Kidney (tissue), 14 donors: ENCODE measurements around the gene TLK2. TPM values are rescaled to one million over a fixed set of nuclear protein-coding genes. Genes with fewer than 3 reads are reported as not detected.

Experiments used
- DNase-seq, 5 donors: peaks; one replicate each; pipeline ENCODE4 v3.0.0-alpha.2; 2013 to 2020
- FAIRE-seq: peaks from 2 replicates; lab custom pipeline; 2012; peaks lifted over from hg19 to GRCh38; lab: Jason Lieb, UNC
- H3K27ac ChIP-seq, 2 donors: one replicate each; pipeline ENCODE4 v1.7.0; 2013; ENCODE audit warnings: low read depth in 2 of 2, low read length in 2 of 2, inconsistent platforms in 1 of 2
- H3K27me3 ChIP-seq: one replicate; pipeline ENCODE4 v1.7.1; 2013; ENCODE audit warnings: low read length, inconsistent platforms; ENCODE audit not compliant: control insufficient read depth, insufficient read depth
- H3K36me3 ChIP-seq, 3 donors: one replicate each; pipeline versions ENCODE4 v1.7.0 to v1.7.1; 2013; ENCODE audit warnings: low read length in 3 of 3, control low read depth in 1 of 3, inconsistent platforms in 1 of 3; ENCODE audit not compliant: insufficient read depth in 3 of 3, control insufficient read depth in 2 of 3
- H3K4me1 ChIP-seq, 3 donors: one replicate each; pipeline versions ENCODE4 v1.7.0 to v1.7.1; 2013; ENCODE audit warnings: low read length in 3 of 3, inconsistent platforms in 1 of 3, low read depth in 1 of 3; ENCODE audit not compliant: control insufficient read depth in 2 of 3, insufficient read depth in 2 of 3
- H3K4me3 ChIP-seq, 3 donors: one replicate each; pipeline versions ENCODE4 v1.7.0 to v1.8.1; 2013; ENCODE audit warnings: low read length in 3 of 3, control low read depth in 1 of 3, inconsistent platforms in 1 of 3
- H3K9ac ChIP-seq, 3 donors: one replicate each; pipeline versions ENCODE4 v1.7.0 to v1.7.1; 2013; ENCODE audit warnings: low read length in 3 of 3, control low read depth in 1 of 3, inconsistent platforms in 1 of 3
- H3K9me3 ChIP-seq, 3 donors: one replicate each; pipeline versions ENCODE4 v1.7.0 to v1.7.1; 2013; ENCODE audit warnings: low read length in 3 of 3, control low read depth in 1 of 3, inconsistent platforms in 1 of 3; ENCODE audit not compliant: control insufficient read depth in 2 of 3, insufficient read depth in 1 of 3
- CTCF ChIP-seq: IDR thresholded peaks from 3 replicates; pipeline ENCODE4 v1.5.1; 2012; ENCODE audit warnings: mild to moderate bottlenecking, moderate library complexity, borderline replicate concordance; ENCODE audit not compliant: insufficient read depth; ENCODE audit errors: extremely low read depth
- intact Hi-C: fragments of 100-400 bp; cut with DNase I; formaldehyde crosslinking; loops from one replicate; pipeline ENCODE4 v1.11.1; 2022
- polyA plus RNA-seq: library from polyadenylated mRNA; stranded (reverse); fragments of 350-450 nt; fragmentation: Illumina TruSeq; extraction: RNeasy Lipid Tissue Mini Kit (QIAGEN cat#74804); gene quantifications from one replicate; pipeline ENCODE4 v1.2.3, GENCODE V29; 2014; ENCODE audit warnings: low read depth, low replicate concordance; ENCODE audit not compliant: insufficient read depth
- total RNA-seq: library from RNA; stranded (reverse); fragmentation: NEBNext Ultra II Directional; extraction: Animal tissue kit (Norgen Biotek cat#: 25700); gene quantifications from one replicate; pipeline ENCODE4 v1.2.1, GENCODE V29; 2021
- donor health status: control.
- donor health status: control.
- donor health status: control.
- donor health status: control.
- donor health status: control.
- donor health status: DM: yes; HTN: yes; CAD: no.
- donor health status: Normal renal cell carcinoma (clear cell type).

TLK2 gene
- total and polyA plus RNA-seq, 2 donors from 2014 or later, result 15.6 to 43.0 TPM

- Histone ChIP-seq H3K27me3 (no peaks in the 10 kb centered on the region), H3K4me3 (no peak overlapping the region), H3K4me1 (no peaks in the 10 kb centered on the region), H3K36me3 (peaks cover 0 to 5% (median 0%) of the 10 kb centered on the region in 3 donors), H3K9me3 (no peaks in the 10 kb centered on the region), H3K9ac (no peak overlapping the region), H3K27ac (no peak overlapping the region)
- FAIRE-seq (no peak), DNase-seq (no peak)
- intact Hi-C loops, result no loop called here
- TF ChIP-seq CTCF, result no peak
Observed at GRCh38 chr17:62617894-62618472, 139.4 kb downstream of the TLK2 start.

DNA sequence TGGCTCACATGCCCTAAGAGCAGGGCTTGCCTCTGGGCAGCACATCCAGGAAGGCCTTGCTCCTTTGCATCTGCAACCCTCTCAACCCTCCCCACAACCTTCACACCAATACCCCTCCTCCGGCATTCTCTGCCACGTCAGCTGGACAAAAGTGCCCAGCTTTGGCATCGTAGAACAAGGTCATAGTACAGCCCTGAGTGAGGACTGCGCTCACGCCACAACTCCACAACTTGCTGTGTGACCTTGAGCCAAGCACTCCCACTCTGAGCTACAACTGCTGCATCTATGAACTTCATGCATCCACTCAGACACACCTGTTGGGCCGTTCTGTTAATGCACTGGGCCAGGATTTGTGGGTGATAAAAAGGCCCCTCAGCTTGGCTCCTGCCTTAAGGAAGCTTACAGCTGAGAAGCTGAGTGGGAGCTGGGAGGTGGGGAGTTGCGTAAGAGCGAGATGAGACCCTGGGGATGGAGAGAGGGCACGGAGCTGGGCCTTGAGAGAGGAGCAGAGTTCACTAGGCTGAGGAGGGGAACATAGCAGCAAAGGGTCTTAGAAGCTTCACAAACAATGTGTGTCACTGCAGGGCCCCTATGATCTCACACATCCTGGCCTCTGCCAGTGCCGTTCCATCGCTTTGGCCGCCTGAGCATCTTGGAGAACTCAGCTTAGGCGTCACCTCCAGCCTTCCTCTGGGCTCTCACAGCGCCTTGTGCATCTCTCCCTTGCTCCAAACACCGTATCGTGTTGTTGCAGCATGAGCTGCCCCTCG is 140.2 kb downstream of the TLK2 start:
- Histone ChIP-seq H3K27me3 (no peaks in the 10 kb centered on the region), H3K9me3 (no peaks in the 10 kb centered on the region), H3K4me1 (no peaks in the 10 kb centered on the region), H3K9ac (no peak overlapping the region), H3K27ac (no peak overlapping the region), H3K4me3 (no peak overlapping the region), H3K36me3 (peaks cover 0 to 5% (median 0%) of the 10 kb centered on the region in 3 donors)
- intact Hi-C loops, result no loop called here
- DNase-seq (no peak), FAIRE-seq (no peak)
- no peak for TF ChIP-seq CTCF

DNA sequence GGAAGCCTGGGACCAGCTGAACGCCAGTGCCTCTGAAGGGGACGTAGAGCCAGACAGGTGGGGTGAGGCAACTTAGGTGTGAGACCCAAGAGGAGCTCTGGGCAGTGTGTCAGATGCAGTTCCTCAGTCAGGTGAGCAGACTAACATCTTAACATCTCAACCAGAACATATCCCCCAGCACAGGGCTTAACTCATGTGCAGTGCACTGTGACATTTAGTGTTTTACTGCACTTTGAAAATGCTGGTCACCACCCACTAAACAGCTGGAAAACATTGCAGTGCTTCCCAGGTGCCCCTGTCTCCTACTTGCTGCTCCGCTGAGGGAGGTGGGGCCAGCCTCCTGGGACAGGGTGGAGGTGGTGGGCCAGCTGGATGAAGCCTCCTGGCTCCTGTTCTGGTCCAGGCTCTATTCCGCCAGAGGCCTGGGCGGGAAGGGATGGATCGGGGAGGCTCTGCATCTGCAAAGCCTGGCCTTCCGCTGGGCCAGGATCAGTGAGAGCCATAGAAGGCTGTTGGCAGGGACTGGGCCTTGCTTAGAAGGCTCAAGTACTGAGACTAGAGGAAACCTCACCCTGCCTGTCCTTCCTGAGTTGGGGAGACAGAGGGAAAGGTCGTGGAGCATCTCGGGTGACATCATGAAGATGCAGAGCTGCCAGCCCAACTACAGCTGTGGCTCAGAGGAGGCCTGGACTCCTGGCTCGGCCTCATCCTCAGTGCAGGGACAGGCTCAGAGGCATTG is 141.0 kb downstream of the TLK2 start:
- H3K4me1 ChIP-seq, result no peaks in the 10 kb centered on the region
- no peaks in the 10 kb centered on the region for H3K9me3 ChIP-seq
- no peak for TF ChIP-seq CTCF
- peaks cover 0 to under 1% (median 0%) of the 10 kb centered on the region in 3 donors for H3K36me3 ChIP-seq
- no peaks in the 10 kb centered on the region for H3K27me3 ChIP-seq
- intact Hi-C loops, result no loop called here
- H3K27ac ChIP-seq, result no peak overlapping the region
- no peak overlapping the region for H3K4me3 ChIP-seq
- DNase-seq (peak in 2 of 5 donors; percentile 19 to 35), FAIRE-seq (no peak)
- H3K9ac ChIP-seq, result no peak overlapping the region
